Neutrophil (primary cell): Measurements from ENCODE around the gene ZC3H12D.

Experiments
- H3K27ac ChIP-seq: fragments of 200-600 bp; sonication (generic); 2 replicates; pipeline ENCODE4 v1.5.1; 2016; ENCODE audit warnings: mild to moderate bottlenecking, moderate library complexity
- H3K27me3 ChIP-seq: fragments of 200-600 bp; sonication (generic); 2 replicates; pipeline ENCODE4 v1.6.0; 2016; ENCODE audit warnings: mild to moderate bottlenecking
- H3K36me3 ChIP-seq: fragments of 200-600 bp; sonication (generic); 2 replicates; pipeline ENCODE4 v1.5.1; 2017
- H3K4me1 ChIP-seq, 2 experiments: fragments of 200-600 bp in 1 of 2; sonication (generic) in 1 of 2; 1 replicate in 1 of 2; 2 replicates in 1 of 2; pipeline versions ENCODE4 v1.5.1 to v1.6.1; 2013 to 2016; ENCODE audit warnings: low read depth in 1 of 2, low read length in 1 of 2, mild to moderate bottlenecking in 1 of 2, moderate library complexity in 1 of 2; ENCODE audit not compliant: control insufficient read depth in 1 of 2, insufficient read depth in 1 of 2
- H3K4me3 ChIP-seq, 2 experiments: fragments of 200-600 bp in 1 of 2; sonication (generic) in 1 of 2; 1 replicate in 1 of 2; 2 replicates in 1 of 2; pipeline ENCODE4 v1.5.1; 2013 to 2016; ENCODE audit warnings: low read depth in 1 of 2, low read length in 1 of 2, mild to moderate bottlenecking in 1 of 2, moderate library complexity in 1 of 2
- H3K9me3 ChIP-seq: fragments of 200-600 bp; sonication (generic); 2 replicates; pipeline ENCODE4 v1.5.1; 2016
- CTCF ChIP-seq: fragments of 200-600 bp; sonication (generic); IDR thresholded peaks from 2 replicates; pipeline ENCODE4 v1.5.1; 2016; ENCODE audit warnings: antibody characterized with exemption

ZC3H12D gene

GRCh38 chr6:149435919-149436586, 48.8 kb downstream of the ZC3H12D start:
- no peak for TF ChIP-seq CTCF

DNA sequence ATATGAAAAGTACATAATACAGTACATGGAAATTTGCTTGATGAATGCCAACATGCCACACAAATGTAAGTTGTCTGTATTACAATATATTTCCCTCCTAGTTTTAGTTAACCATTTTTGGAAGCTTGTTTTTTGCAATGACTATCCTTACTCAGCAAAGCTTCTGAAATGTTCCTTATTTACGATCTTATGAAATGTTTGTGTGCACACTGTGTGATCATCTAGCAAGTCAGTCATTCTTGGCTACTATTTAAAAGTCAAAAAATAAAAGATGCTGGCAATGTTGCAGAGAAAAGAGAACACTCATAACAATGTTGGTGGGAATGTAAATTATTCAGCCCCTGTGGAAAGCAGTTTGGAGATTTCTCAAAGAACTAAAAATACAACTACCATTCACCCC, 50.9 kb downstream of the ZC3H12D start:
- Histone ChIP-seq H3K27ac (no peak overlapping the region), H3K9me3 (no peaks in the 10 kb centered on the region), H3K4me3 (no peak overlapping the region), H3K27me3 (no peaks in the 10 kb centered on the region), H3K36me3 (no peaks in the 10 kb centered on the region), H3K4me1 (peaks cover 0 to 4% of the 10 kb centered on the region in 2 experiments)
- no peak for TF ChIP-seq CTCF

More at GRCh38 chr6:149435919-149436586, 48.8 kb downstream of the ZC3H12D start:
- Histone ChIP-seq H3K36me3 (no peaks in the 10 kb centered on the region), H3K27ac (no peak overlapping the region), H3K4me1 (peaks cover 0 to 4% of the 10 kb centered on the region in 2 experiments), H3K9me3 (no peaks in the 10 kb centered on the region), H3K27me3 (no peaks in the 10 kb centered on the region), H3K4me3 (no peak overlapping the region)

DNA sequence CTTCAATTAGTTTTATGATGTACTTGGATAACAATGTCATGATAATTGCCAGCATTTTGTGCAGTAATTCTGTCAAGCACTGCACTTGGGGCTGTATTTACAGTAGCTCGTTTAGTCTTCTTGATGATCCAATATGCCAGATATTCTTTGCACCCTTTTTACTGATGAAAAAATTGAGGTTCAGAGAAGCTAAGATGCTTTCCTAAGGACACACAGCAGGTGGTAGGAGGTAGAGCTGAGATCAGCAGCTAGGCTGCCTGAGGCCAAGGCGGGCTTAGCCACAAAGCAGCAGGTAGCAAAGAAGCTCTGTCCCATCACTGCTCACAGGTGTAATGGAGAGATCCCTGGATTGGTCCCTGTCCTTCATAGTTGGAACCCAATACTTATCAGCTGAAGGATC, 51.4 kb downstream of the ZC3H12D start:
- Histone ChIP-seq H3K9me3 (no peaks in the 10 kb centered on the region), H3K4me3 (no peak overlapping the region), H3K36me3 (no peaks in the 10 kb centered on the region), H3K27me3 (no peaks in the 10 kb centered on the region), H3K4me1 (peaks cover 0 to 4% of the 10 kb centered on the region in 2 experiments), H3K27ac (no peak overlapping the region)
- TF ChIP-seq CTCF = no peak

GRCh38 chr6:149431905-149432775, 52.7 kb downstream of the ZC3H12D start:
- H3K27me3 ChIP-seq = no peaks in the 10 kb centered on the region
- no peaks in the 10 kb centered on the region for H3K36me3 ChIP-seq
- peak; percentile 94 for TF ChIP-seq CTCF
- no peaks in the 10 kb centered on the region for H3K9me3 ChIP-seq
- peaks cover 0 to 4% of the 10 kb centered on the region in 2 experiments for H3K4me1 ChIP-seq
- no peak overlapping the region for H3K27ac ChIP-seq
- H3K4me3 ChIP-seq = no peak overlapping the region

GRCh38 chr6:149429427-149430360, 55.1 kb downstream of the ZC3H12D start:
- Histone ChIP-seq H3K4me3 (no peak overlapping the region), H3K36me3 (no peaks in the 10 kb centered on the region)

More at GRCh38 chr6:149429427-149430360, 55.1 kb downstream of the ZC3H12D start:
- no peak for TF ChIP-seq CTCF
- Histone ChIP-seq H3K4me1 (peaks cover 0 to 4% of the 10 kb centered on the region in 2 experiments), H3K27ac (no peak overlapping the region), H3K27me3 (no peaks in the 10 kb centered on the region), H3K9me3 (no peaks in the 10 kb centered on the region)
